CD4-positive, alpha-beta T cell treated with Interleukin-1 beta for 1 hour (primary cell): Measurements from ENCODE around the gene PRKX.
"Not testable (repeated sequence)": the region's sequence is repeated elsewhere in the genome, so short reads cannot be mapped to it uniquely, and the experiment has no call there.

Experiments used
- DNase-seq, 2 donors: peaks; one replicate each; pipeline ENCODE4 v3.0.0-alpha.2; 2020 to 2022

PRKX gene

DNA sequence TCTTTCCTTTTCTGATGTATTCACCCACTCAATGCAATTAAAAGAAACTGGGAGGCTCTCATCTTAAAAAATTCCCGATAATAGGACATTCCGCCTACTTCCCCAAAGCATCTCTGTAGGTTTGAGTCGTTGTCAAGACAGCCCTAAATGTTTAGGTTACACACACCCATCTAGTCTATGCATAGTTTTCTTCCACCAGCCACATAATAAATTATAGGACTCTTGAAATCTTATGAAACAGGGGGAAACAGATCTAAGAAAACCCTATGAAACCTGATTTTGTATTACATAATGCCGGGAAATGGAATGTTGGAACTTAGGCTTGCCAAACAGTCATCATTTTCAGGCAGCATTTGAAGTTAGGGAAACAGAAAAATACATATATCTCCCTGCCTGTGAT, 150.0 kb downstream of the PRKX start:
- no peak for DNase-seq

GRCh38 chrX:3560010-3560409, 153.4 kb downstream of the PRKX start:
- DNase-seq, result not testable (repeated sequence)
